ENCODE measurements around the gene UBTF.

GRCh38 chr17:44164476-44164875, 55.0 kb downstream of the UBTF start:
- TF ChIP-seq CTCF (IDR thresholded peaks at IDR 0.05; ENCODE audit: low read depth, low read length, poor library complexity, severe bottlenecking) = no peak
- no peak for TF ChIP-seq EZH2phosphoT487 (IDR thresholded peaks at IDR 0.05; ENCODE audit: borderline replicate concordance, low read length)
